Kidney capillary endothelial cell (primary cell): Measurements from ENCODE around the gene PAPLN.

ENCODE experiments used
- DNase-seq: peaks from one replicate; pipeline ENCODE4 v3.0.0-alpha.2; 2018; ENCODE audit warnings: low spot score

Gene PAPLN

GRCh38 chr14:73245480-73246325 is 8.4 kb downstream of the PAPLN start:
- DNase-seq: peak; percentile 58

- DNase-seq: no peak
Measured at GRCh38 chr14:73246387-73247150, 9.3 kb downstream of the PAPLN start.

GRCh38 chr14:73248108-73248868 is 11.0 kb downstream of the PAPLN start:
- no peak for DNase-seq

- DNase-seq: no peak
Measured at GRCh38 chr14:73249108-73249507, 11.8 kb downstream of the PAPLN start.

- DNase-seq: no peak
Measured at GRCh38 chr14:73249564-73250316, 12.4 kb downstream of the PAPLN start.

GRCh38 chr14:73250317-73250713 is 13.0 kb downstream of the PAPLN start:
- DNase-seq: no peak

GRCh38 chr14:73250781-73251500 is 13.6 kb downstream of the PAPLN start:
- DNase-seq: no peak

- no peak for DNase-seq
Measured at GRCh38 chr14:73251516-73252215, 14.4 kb downstream of the PAPLN start.

GRCh38 chr14:73252491-73253322 is 15.4 kb downstream of the PAPLN start:
- no peak for DNase-seq

- no peak for DNase-seq
Measured at GRCh38 chr14:73253323-73253610, 16.0 kb downstream of the PAPLN start.

GRCh38 chr14:73253721-73254120 is 16.4 kb downstream of the PAPLN start:
- no peak for DNase-seq

- no peak for DNase-seq
Measured at GRCh38 chr14:73254247-73255004, 17.1 kb downstream of the PAPLN start.

GRCh38 chr14:73255005-73255400 is 17.7 kb downstream of the PAPLN start:
- no peak for DNase-seq

- no peak for DNase-seq
Measured at GRCh38 chr14:73255693-73256225, 18.5 kb downstream of the PAPLN start.

- no peak for DNase-seq
Measured at GRCh38 chr14:73258076-73258475, 20.8 kb downstream of the PAPLN start.

- no peak for DNase-seq
Measured at GRCh38 chr14:73258845-73259611, 21.7 kb downstream of the PAPLN start.

- no peak for DNase-seq
Measured at GRCh38 chr14:73259837-73260236, 22.5 kb downstream of the PAPLN start.

- no peak for DNase-seq
Measured at GRCh38 chr14:73260574-73260973, 23.3 kb downstream of the PAPLN start.
